ENCODE measurements around the gene SPARC.

SPARC gene

GRCh38 chr5:151660616-151661495 lies 25.9 kb downstream of the SPARC start:
- DNase-seq (ENCODE audit: low read depth, low spot score) = no peak

DNA sequence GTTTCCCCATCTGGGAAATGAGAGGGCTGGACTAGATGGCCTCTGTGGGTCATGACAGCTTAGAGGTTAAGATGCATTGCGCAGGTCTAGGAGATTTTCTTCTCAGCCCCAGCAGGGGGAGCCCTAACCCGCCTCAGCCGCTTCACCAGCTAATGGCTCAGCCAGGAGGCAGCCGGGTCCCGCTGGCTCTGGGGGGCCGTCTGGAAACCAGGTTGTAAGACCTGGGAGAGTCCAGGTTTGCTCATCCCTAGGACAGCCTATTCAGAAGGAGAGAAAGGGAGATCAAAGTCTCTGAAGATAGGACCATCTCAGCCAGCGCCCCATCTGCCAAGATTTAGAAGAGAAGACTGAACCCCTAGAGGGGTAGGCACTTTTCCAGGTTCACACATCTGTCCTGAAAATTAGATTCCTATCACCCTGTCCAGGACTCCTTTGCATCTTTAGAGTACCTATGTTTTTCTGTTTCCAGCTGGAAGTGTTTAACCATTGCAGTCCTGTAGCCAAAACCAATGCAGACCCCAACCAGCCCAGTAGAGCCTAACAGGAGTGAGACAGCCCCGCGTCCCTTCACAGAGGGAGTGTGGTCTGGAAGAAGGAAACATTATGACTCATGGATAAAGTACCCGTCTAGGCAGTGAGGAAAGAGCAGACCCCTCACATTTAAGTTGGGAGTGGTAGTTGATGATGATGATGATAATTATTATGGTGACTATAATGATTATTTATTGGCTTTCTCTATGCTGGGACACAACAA lies 27.5 kb downstream of the SPARC start:
- peak; percentile 57 for DNase-seq (ENCODE audit: low read depth, low spot score)

GRCh38 chr5:151657114-151657513 lies 29.6 kb downstream of the SPARC start:
- DNase-seq (ENCODE audit: low read depth, low spot score) = no peak

- no peak for DNase-seq (ENCODE audit: low read depth, low spot score)
Observed at GRCh38 chr5:151656311-151656710, 30.4 kb downstream of the SPARC start.

DNA sequence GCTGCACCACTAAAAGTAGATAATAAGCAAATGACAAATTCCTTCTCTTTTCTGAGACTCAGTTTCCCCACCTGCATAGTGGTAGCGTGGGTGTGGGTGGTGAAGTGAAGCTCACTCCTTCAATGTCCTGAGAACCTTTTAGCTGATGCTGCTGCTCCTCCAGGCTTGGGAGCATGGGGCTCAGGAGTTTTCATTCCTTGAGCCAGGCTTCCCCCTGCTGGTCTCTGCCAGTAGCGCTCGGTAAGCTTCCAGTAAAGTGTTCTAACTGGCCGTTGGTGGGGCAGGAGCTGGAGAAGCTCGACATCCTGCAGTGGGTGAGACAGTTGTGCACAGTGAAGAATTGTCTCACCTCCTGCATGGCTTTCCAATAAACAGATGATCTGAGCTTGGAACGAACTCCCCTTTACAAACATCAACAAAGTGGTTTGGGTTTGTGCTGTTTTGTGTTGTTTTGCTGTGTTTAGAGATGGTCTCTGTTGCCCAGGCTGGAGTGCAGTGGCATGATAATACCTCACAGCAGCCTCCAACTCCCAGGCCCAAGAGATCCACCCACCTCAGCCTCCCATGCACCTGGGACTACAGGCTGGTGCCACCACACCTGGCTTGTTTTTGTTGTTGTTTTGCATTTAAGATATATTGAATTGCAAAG lies 34.6 kb downstream of the SPARC start:
- peak; percentile 45 for DNase-seq (ENCODE audit: low read depth, low spot score)

GRCh38 chr5:151648988-151649387 lies 37.7 kb downstream of the SPARC start:
- no peak for DNase-seq (ENCODE audit: low read depth, low spot score)

- no peak for DNase-seq (ENCODE audit: low read depth, low spot score)
Observed at GRCh38 chr5:151648089-151648488, 38.6 kb downstream of the SPARC start.

GRCh38 chr5:151647320-151647861 lies 39.3 kb downstream of the SPARC start:
- DNase-seq (ENCODE audit: low read depth, low spot score) = no peak

DNA sequence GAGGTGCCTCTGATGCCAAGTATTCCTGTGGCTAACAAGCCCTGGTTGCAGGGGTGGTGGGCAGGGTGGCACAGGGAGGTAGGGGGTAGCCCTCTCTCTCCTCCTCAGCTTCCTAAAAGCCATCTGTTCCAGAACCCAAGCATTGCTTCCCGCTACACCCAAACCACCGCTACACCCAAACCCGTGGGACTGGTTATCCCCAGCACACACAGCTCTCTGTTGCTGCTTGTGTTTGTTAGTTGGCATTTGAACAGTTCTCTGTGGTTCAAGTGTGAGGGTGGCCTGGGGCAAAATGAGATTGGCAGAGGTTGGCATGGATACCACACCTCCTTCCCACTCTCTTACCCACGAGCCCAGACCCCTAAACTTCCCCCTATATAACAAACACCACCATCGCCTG lies 40.4 kb downstream of the SPARC start:
- no peak for DNase-seq (ENCODE audit: low read depth, low spot score)

- DNase-seq (ENCODE audit: low read depth, low spot score) = no peak
Observed at GRCh38 chr5:151643388-151643787, 43.3 kb downstream of the SPARC start.

- DNase-seq (ENCODE audit: low read depth, low spot score) = no peak
Observed at GRCh38 chr5:151642472-151643140, 44.1 kb downstream of the SPARC start.

- no peak for DNase-seq (ENCODE audit: low read depth, low spot score)
Observed at GRCh38 chr5:151638619-151639018, 48.1 kb downstream of the SPARC start.

DNA sequence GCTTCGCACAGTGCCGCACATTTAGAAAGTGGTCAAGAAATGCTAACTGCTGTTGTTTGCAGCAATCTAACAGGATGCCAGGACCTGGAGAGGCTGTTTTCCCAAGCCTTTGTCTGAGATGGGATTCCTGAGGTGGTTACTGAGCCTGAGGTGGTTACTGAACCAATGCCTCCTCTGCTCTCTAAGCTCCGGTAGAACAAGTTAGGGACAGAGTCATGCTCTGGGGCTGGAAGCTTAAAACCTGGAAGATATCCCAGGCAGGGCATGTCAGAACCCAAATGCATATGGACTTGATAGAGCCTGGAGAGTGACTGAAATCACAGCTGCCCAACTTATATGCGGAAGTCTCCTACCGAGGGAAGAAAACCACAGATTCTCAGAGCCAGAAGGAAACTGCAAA lies 49.0 kb downstream of the SPARC start:
- no peak for DNase-seq (ENCODE audit: low read depth, low spot score)

- DNase-seq (ENCODE audit: low read depth, low spot score) = no peak
Observed at GRCh38 chr5:151633892-151634291, 52.8 kb downstream of the SPARC start.

- no peak for DNase-seq (ENCODE audit: low read depth, low spot score)
Observed at GRCh38 chr5:151632941-151633340, 53.8 kb downstream of the SPARC start.

DNA sequence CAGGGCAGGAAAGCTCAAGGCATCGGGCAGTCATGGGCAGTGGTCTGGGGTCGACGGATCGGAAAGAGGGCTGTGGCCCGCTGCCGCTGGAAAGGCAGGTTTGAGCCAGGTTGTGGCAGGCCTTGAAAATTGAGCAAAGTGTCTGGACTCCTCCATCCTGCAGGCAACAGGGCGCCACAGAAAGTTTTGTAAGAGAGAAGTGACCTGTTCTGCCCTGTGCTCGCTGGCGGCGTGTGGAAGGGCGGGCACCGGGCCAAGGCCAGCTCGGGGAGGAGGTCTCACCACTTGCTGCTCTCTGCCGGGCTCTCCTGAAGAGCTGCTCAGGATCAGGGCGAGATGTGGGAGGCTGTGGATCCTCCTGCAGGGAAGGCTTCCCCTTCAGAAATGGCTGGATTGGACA lies 54.2 kb downstream of the SPARC start:
- no peak for DNase-seq (ENCODE audit: low read depth, low spot score)

- no peak for DNase-seq (ENCODE audit: low read depth, low spot score)
Observed at GRCh38 chr5:151631941-151632340, 54.8 kb downstream of the SPARC start.

DNA sequence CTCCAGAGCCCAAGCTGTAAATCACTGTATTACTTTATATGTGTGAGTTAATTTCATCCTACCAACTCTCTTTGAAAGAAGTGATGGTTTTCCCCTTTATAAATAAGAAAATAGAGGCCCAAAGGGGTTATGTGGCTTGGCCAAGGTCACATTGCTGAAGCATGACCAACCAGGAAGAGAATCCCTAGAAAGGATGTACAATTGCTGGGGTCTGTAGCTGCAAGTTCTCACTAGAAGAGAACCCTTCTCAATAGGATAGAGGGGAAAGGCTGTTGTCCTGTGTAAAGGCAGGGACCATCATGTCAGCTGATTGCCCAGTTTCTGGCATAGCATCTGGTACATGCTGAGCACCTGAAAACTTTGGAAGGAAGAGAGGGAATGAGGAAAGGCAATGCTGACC lies 56.6 kb downstream of the SPARC start:
- no peak for DNase-seq (ENCODE audit: low read depth, low spot score)

GRCh38 chr5:151628112-151628823 lies 58.4 kb downstream of the SPARC start:
- DNase-seq (ENCODE audit: low read depth, low spot score) = no peak

- DNase-seq (ENCODE audit: low read depth, low spot score) = no peak
Observed at GRCh38 chr5:151627650-151628049, 59.1 kb downstream of the SPARC start.

DNA sequence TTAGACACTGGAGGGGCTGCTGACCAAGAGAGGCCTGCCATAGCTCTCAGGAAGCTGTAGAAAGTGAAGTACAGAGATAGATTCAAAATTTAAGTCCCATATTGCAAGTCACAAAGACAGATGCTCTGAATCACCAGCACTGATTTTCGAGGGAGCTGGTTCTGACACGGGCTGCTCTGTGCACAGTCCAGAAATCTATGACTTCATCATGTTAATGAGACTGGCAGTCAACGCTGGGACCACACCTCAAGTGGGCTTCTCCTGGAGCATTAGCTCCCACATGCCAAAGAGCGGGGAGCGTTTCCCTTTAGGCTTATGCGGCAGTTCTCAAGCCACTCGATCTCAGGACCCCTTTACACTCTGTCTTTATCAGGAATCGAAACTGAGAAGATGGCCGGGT lies 61.4 kb downstream of the SPARC start:
- DNase-seq (ENCODE audit: low read depth, low spot score) = no peak
